Activated CD4-positive, alpha-beta memory T cell treated with anti-CD3 and anti-CD28 coated beads for 36 hours (primary cell): ENCODE measurements around the gene MMUT. TPM values are rescaled to one million over a fixed set of nuclear protein-coding genes. Genes with fewer than 3 reads are reported as not detected.
"Not testable (repeated sequence)": the region's sequence is repeated elsewhere in the genome, so short reads cannot be mapped to it uniquely, and the experiment has no call there.

ENCODE experiments used
- CTCF ChIA-PET: fragments of 350-600 bp; sonication (Branson Sonifier 250); formaldehyde crosslinking; loops from one replicate; lab custom pipeline; 2021; ENCODE audit warnings: antibody characterized with exemption, inconsistent platforms; lab: Charles Lee
- POLR2A ChIA-PET: fragments of 350-600 bp; sonication (Branson Sonifier 250); formaldehyde crosslinking; loops from one replicate; lab custom pipeline; 2021; ENCODE audit warnings: antibody characterized with exemption; lab: Charles Lee
- DNase-seq: peaks from one replicate; pipeline ENCODE4 v3.0.0-alpha.2; 2020
- H3K27ac Mint-ChIP-seq: one replicate; pipeline ENCODE4 v1.8.0; 2021; ENCODE audit warnings: mixed read lengths
- H3K27me3 Mint-ChIP-seq: one replicate; pipeline ENCODE4 v1.8.0; 2021; ENCODE audit warnings: mixed read lengths
- H3K36me3 Mint-ChIP-seq: one replicate; pipeline ENCODE4 v1.8.0; 2021; ENCODE audit warnings: mixed read lengths
- H3K4me1 Mint-ChIP-seq: one replicate; pipeline ENCODE4 v1.8.0; 2021; ENCODE audit warnings: low read depth, mixed read lengths
- H3K4me3 Mint-ChIP-seq: one replicate; pipeline ENCODE4 v1.8.0; 2021; ENCODE audit warnings: mild to moderate bottlenecking, mixed read lengths
- H3K9me3 Mint-ChIP-seq: one replicate; pipeline ENCODE4 v1.8.0; 2021; ENCODE audit warnings: mixed read lengths
- intact Hi-C: fragments of 100-400 bp; cut with micrococcal nuclease; formaldehyde crosslinking; loops from one replicate; pipeline ENCODE4 v1.15.1; 2023
- total RNA-seq, 2 experiments: library from RNA; stranded (reverse); gene quantifications; one replicate each; pipeline ENCODE4 v1.2.3, GENCODE V29; 2021

Gene MMUT
- 10 to 100 TPM; 16.9 to 18.1 TPM for total RNA-seq

GRCh38 chr6:49462927-49463611, at the start of gene MMUT, which contains the start of gene CENPQ:
MMUT (minus strand) TSS chr6:49463253; CDS start chr6:49459466, 3,787 bp downstream.
CENPQ (plus strand) TSS chr6:49463370; CDS start chr6:49470177, 6,807 bp downstream.
- intact Hi-C loops: loop anchor here (2.0 to 5.0 kb wide), 2 partner anchors 88 to 1986 kb away; partner anchors contain the start of genes C6orf141 and CD2AP
- DNase-seq: peak; percentile 95
- ChIA-PET POLR2A (no interaction called here), CTCF (no interaction called here)
- Mint-ChIP-seq H3K4me3 (peak within 1 kb of the TSS; percentile 97), H3K4me1 (peaks cover 31% of the 10 kb centered on the region), H3K27ac (peak within 1 kb of the TSS; percentile 87), H3K9me3 (no peaks in the 10 kb centered on the region), H3K36me3 (peaks cover 3% of the 10 kb centered on the region), H3K27me3 (no peaks in the 10 kb centered on the region)

GRCh38 chr6:49509342-49509741, 46.3 kb upstream of the MMUT start:
- H3K27ac Mint-ChIP-seq: no peak overlapping the region
- H3K27me3 Mint-ChIP-seq: peaks cover 11% of the 10 kb centered on the region
- H3K9me3 Mint-ChIP-seq: no peaks in the 10 kb centered on the region
- H3K36me3 Mint-ChIP-seq: no peaks in the 10 kb centered on the region
- DNase-seq: no peak
- no peaks in the 10 kb centered on the region for H3K4me1 Mint-ChIP-seq
- ChIA-PET CTCF (no interaction called here), POLR2A (no interaction called here)
- no peak overlapping the region for H3K4me3 Mint-ChIP-seq
- intact Hi-C loops: no loop called here

GRCh38 chr6:49506569-49507111, 43.6 kb upstream of the MMUT start:
- POLR2A ChIA-PET: no interaction called here
- CTCF ChIA-PET: no interaction called here

GRCh38 chr6:49504666-49505065, 41.6 kb upstream of the MMUT start:
- CTCF ChIA-PET: no interaction called here
- no peaks in the 10 kb centered on the region for H3K9me3 Mint-ChIP-seq
- H3K36me3 Mint-ChIP-seq: no peaks in the 10 kb centered on the region
- no peak overlapping the region for H3K27ac Mint-ChIP-seq
- POLR2A ChIA-PET: no interaction called here
- no peaks in the 10 kb centered on the region for H3K4me1 Mint-ChIP-seq
- intact Hi-C loops: no loop called here
- DNase-seq: no peak
- no peak overlapping the region for H3K4me3 Mint-ChIP-seq
- peaks cover 5% of the 10 kb centered on the region for H3K27me3 Mint-ChIP-seq

More at GRCh38 chr6:49506569-49507111, 43.6 kb upstream of the MMUT start:
- intact Hi-C loops: no loop called here
- no peaks in the 10 kb centered on the region for H3K36me3 Mint-ChIP-seq
- no peak overlapping the region for H3K27ac Mint-ChIP-seq
- H3K27me3 Mint-ChIP-seq: peaks cover 5% of the 10 kb centered on the region
- H3K4me1 Mint-ChIP-seq: no peaks in the 10 kb centered on the region
- H3K9me3 Mint-ChIP-seq: no peaks in the 10 kb centered on the region
- no peak for DNase-seq
- H3K4me3 Mint-ChIP-seq: no peak overlapping the region

- Mint-ChIP-seq H3K27me3 (no peaks in the 10 kb centered on the region), H3K9me3 (no peaks in the 10 kb centered on the region), H3K36me3 (no peaks in the 10 kb centered on the region), H3K4me3 (no peak within 1 kb of the TSS), H3K27ac (no peak within 1 kb of the TSS), H3K4me1 (no peaks in the 10 kb centered on the region)
- CTCF ChIA-PET: no interaction called here
- intact Hi-C loops: no loop called here
- no peak for DNase-seq
- POLR2A ChIA-PET: no interaction called here
Measured at GRCh38 chr6:49499623-49500022, 36.6 kb upstream of the MMUT start, which contains the start of gene GLYATL3. GLYATL3 (plus strand) TSS chr6:49499923; CDS start chr6:49511991, 12,068 bp downstream.

GRCh38 chr6:49499126-49499525, 36.1 kb upstream of the MMUT start:
- H3K27me3 Mint-ChIP-seq: no peaks in the 10 kb centered on the region
- ChIA-PET CTCF (interaction anchor here (0.6 kb wide), 1 partner anchor 13 kb away, joined by 3 read pairs; no protein-coding TSS in a partner anchor), POLR2A (no interaction called here)
- intact Hi-C loops: no loop called here
- no peak for DNase-seq
- H3K4me3 Mint-ChIP-seq: no peak overlapping the region
- H3K4me1 Mint-ChIP-seq: no peaks in the 10 kb centered on the region
- no peaks in the 10 kb centered on the region for H3K9me3 Mint-ChIP-seq
- H3K27ac Mint-ChIP-seq: no peak overlapping the region
- peaks cover 3% of the 10 kb centered on the region for H3K36me3 Mint-ChIP-seq

GRCh38 chr6:49497304-49497703, 34.3 kb upstream of the MMUT start:
- Mint-ChIP-seq H3K4me3 (no peak overlapping the region), H3K36me3 (peaks cover 13% of the 10 kb centered on the region), H3K9me3 (no peaks in the 10 kb centered on the region), H3K4me1 (no peaks in the 10 kb centered on the region), H3K27ac (no peak overlapping the region), H3K27me3 (no peaks in the 10 kb centered on the region)
- intact Hi-C loops: no loop called here
- DNase-seq: no peak
- ChIA-PET CTCF (no interaction called here), POLR2A (no interaction called here)

GRCh38 chr6:49490633-49491032, 27.6 kb upstream of the MMUT start:
- Mint-ChIP-seq H3K27ac (no peak overlapping the region), H3K4me1 (no peaks in the 10 kb centered on the region), H3K4me3 (no peak overlapping the region), H3K27me3 (no peaks in the 10 kb centered on the region), H3K9me3 (no peaks in the 10 kb centered on the region), H3K36me3 (peaks cover 41% of the 10 kb centered on the region)
- ChIA-PET POLR2A (no interaction called here), CTCF (no interaction called here)
- DNase-seq: no peak
- intact Hi-C loops: no loop called here

GRCh38 chr6:49483380-49483779, 20.3 kb upstream of the MMUT start:
- CTCF ChIA-PET: interaction anchor here (0.9 kb wide), 1 partner anchor 49 kb away, joined by 3 read pairs; no protein-coding TSS in a partner anchor
- H3K4me1 Mint-ChIP-seq, intact Hi-C loops, POLR2A ChIA-PET, DNase-seq, H3K9me3 Mint-ChIP-seq, H3K4me3 Mint-ChIP-seq, H3K27ac Mint-ChIP-seq, H3K27me3 Mint-ChIP-seq: not testable (repeated sequence)
- H3K36me3 Mint-ChIP-seq: peaks cover 25% of the 10 kb centered on the region

- intact Hi-C loops, DNase-seq, POLR2A ChIA-PET, CTCF ChIA-PET, H3K27me3 Mint-ChIP-seq, H3K4me1 Mint-ChIP-seq, H3K27ac Mint-ChIP-seq, H3K9me3 Mint-ChIP-seq, H3K4me3 Mint-ChIP-seq: not testable (repeated sequence)
- peaks cover 23% of the 10 kb centered on the region for H3K36me3 Mint-ChIP-seq
Measured at GRCh38 chr6:49481846-49482245, 18.8 kb upstream of the MMUT start.

GRCh38 chr6:49479308-49479970, 16.4 kb upstream of the MMUT start:
- Mint-ChIP-seq H3K4me3 (no peak overlapping the region), H3K27me3 (no peaks in the 10 kb centered on the region), H3K27ac (no peak overlapping the region), H3K36me3 (peaks cover 30% of the 10 kb centered on the region), H3K4me1 (no peaks in the 10 kb centered on the region), H3K9me3 (peaks cover 2% of the 10 kb centered on the region)
- CTCF ChIA-PET: no interaction called here
- intact Hi-C loops: no loop called here
- POLR2A ChIA-PET: no interaction called here
- no peak for DNase-seq

- H3K4me1 Mint-ChIP-seq, H3K9me3 Mint-ChIP-seq, CTCF ChIA-PET, POLR2A ChIA-PET, DNase-seq, H3K27me3 Mint-ChIP-seq, H3K4me3 Mint-ChIP-seq, intact Hi-C loops, H3K27ac Mint-ChIP-seq: not testable (repeated sequence)
- peaks cover 44% of the 10 kb centered on the region for H3K36me3 Mint-ChIP-seq
Measured at GRCh38 chr6:49476564-49476963, 13.5 kb upstream of the MMUT start.
